GF-D8 (cell line): Measurements from ENCODE around the gene NBAS.

Experiments used
- DNase-seq: peaks from one replicate; lab custom pipeline; 2025; lab: John Stamatoyannopoulos, UW

Gene NBAS

DNA sequence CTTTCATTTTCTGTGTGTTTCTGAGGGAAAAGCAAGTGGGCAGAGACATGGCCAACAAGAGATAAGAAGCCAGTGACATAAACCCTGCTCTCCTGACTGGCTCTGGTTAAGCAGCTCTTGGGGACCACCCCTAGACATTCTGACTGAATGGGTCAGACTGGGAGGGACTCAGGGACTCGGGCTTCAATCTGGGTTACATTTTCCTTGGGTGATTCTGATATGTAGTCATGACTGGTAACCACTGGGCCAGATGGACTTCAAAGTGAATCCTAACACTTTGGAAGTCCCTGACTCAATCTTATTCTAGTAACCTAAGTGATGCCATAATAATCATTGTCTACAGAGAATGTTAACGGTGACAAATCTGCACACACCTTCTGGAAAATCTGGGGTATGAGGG lies 397.8 kb downstream of the NBAS start:
- no peak for DNase-seq

DNA sequence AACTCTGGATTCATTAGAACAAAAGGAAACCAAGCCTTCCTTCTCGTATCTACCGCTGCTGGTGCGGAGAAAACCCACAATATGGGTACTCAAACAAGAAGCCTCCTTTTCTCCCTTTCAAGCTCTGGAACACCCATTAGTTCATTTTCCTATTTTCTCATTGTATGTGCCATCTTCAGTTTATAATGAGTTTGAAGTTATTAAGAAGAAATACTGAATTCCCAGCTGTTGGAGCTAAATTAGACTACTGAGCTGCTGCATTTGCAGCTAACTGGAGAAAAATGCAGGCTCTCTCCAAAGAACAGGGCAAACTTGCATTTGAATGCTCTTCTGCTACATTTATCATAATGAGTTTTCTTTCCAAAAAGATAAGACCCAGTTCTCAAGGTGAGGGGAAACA lies 398.5 kb downstream of the NBAS start:
- DNase-seq = no peak

DNA sequence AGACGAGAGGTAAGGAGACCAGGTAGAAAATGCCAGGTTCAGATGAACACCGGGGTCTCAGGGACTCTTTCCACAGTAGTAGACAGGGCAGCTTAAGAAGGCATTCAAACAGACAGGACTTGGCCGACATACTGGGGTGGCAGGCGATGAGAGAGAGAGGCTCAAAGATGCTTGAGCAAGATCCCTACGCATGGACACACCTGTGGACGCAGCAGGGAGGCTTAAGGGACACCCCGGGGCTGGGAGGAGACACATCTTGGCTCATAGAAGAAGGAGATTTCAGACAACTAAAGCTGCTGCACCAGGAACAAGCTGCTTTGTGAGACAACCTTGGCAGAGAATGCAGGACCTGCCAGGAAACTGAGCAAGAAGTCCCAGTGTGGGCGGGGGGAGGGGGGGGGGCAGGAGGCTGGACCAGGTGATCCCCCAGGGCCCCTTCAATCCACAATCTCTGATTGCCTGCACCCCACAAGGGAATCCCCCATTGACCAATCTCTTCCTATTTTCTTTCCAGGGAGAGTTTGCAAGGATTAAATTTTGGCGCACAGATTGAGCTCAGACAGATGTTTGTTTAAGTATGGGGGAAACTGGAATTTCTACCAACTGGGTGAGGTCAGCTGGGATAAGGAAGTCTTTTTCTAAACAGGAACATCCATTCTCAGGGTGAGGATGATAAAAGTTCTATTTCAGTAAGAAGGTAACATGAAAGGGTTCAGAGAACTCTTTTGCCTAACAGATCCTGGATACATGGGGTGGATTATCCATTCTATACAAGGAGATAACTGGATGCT lies 400.7 kb downstream of the NBAS start:
- no peak for DNase-seq

DNA sequence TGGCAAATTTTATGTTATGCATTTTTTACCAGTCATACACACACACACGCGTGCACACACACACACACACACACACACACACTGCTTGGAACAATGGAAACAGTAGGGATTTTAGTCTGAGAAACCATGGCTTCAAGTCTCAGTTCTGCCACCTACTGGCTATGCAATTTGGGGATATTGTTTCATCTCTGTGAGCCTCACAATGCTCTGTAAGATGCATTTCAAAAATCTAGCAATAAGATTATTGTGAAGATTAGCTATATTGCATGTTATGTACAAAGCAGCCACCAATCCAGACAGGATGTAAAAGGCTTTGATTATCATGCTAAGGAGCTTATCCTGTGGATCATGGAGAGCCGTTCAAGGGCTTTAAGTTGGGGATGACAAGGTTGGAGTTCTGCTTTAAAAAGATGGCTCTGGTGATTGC lies 401.4 kb downstream of the NBAS start:
- peak; percentile 22 for DNase-seq

DNA sequence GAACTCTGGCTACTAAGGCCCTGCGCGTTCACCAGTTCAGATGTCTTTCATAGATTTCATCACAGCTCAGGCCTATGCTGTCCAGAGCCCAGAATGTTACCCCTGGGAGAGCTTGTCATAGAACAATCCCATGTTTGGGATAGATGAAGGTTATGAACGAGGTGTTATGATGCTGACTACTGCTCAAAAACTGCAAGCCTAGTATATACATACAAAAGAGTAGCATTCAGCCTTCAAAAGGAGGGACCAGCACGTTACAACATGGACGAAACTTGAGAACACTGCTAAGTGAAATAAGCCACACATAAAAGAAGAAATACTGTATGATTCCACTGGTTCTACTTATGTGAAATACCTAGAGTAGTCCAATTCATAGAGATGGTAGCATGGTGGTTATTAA lies 401.9 kb downstream of the NBAS start:
- no peak for DNase-seq

DNA sequence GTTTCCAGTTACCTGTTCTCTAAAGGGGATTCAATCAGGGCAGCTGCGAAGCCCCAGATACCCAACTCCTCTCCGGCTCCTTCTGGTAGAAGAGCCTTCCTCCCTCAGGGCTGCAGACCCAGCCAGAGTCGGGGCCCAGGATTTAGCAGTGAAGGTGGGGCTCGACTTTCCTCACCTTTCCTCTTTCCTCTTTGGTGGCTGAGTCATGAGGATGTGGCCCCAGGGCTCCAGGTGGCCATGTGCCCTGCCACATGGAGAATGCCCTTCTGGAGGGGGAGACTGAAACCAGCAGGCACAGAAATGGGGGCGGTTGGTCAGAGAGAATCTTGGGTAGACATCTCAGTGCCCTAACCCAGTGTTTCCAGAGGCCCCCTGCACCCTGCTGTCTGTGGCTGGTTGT lies 402.6 kb downstream of the NBAS start:
- DNase-seq = no peak

GRCh38 chr2:15158100-15158499 lies 403.0 kb downstream of the NBAS start:
- DNase-seq = no peak

- no peak for DNase-seq
Measured at GRCh38 chr2:15155959-15156574, 405.1 kb downstream of the NBAS start.

- no peak for DNase-seq
Measured at GRCh38 chr2:15154297-15154696, 406.8 kb downstream of the NBAS start.

DNA sequence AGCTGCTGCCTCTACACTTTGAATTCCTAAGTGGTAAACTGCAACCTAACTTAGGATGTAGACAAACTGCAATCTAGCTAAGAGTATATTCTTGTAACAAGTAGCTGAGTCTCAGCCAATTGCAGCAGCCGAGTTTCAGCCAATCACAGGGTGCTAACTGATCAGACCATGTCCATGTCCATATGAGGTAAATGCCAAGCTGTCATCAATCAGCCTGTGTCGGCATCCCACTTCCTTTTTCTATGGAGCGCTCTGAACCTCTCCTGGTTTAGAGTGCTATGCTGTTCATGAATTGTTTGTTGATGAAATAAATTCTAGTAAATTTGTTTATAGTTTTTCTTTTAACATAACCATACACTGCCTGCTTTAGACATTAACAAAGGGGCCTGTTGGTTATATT lies 408.8 kb downstream of the NBAS start:
- no peak for DNase-seq

GRCh38 chr2:15149063-15149462 lies 412.1 kb downstream of the NBAS start:
- DNase-seq = no peak

GRCh38 chr2:15147591-15147990 lies 413.5 kb downstream of the NBAS start:
- DNase-seq = no peak

DNA sequence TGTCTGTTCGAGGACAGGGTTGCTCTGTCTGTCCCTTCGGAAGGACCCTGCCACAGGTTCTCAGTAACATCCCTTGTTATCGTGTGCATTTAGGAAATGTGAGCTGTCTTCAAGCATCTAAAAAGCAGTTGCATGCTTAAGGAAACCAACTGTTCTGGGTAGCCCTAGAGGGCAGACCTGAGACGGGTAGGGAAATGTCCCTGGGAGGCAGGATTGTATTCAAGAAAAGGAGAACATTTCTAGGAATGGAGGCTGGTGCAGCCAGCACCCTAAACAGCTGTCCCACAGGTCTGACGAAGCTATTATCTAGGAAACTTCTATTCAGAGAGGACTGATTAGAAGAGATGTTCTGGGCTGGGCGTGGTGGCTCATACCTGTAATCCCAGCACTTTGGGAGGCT lies 414.2 kb downstream of the NBAS start:
- DNase-seq = no peak

DNA sequence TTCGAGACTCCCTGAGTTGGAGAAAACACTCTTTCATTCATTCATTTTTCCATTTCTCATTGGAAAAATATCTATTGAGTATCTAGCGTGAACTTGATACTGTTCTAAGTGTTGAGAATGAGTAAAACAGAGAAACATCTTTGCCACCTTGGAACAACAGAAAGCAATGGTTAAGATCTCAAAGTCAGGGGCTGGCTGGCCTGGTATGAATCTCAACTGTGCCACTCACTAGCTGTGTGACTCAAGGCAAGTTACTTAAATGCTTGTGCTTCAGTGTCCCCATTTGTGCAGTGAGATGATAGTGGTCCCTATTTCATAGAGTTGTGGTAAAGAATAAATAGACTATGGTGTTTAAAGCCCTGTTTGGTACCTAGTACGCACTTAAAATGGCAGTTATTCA lies 415.2 kb downstream of the NBAS start:
- no peak for DNase-seq

DNA sequence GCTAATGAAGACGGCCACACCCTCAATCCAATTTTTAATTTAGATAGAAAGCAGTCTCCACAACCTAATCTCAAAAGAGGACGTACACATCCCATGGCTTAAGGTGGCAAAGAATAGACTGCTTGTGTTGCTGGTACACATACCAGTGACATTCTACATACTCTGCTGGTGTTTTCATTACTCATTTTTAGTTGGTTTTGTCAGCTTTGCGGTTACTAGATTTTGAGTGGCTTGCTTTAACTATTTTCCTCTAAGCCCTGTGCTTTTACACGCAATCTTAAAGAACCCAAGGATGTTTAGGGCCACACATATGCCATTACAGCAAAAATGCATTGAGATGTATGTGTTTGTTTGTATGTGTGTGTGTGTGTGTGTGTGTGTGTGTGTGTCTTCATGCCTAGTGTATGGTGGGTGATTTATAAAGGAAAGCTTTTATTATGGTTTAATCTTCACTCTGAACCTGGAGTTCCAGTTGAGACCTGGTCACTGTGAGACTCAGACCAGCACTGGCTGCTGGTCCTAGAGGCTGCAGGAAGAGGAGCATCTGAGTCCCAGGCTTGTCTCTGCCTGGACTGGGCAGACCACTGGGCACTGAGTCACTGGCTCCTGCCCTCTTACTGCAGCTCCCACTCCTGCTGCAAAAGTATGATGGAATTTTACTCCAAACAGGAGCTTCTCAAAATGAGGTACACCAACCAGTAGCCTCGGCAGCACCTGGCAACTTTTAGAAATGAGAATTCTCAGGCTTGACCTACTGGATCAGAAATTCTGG lies 415.9 kb downstream of the NBAS start:
- no peak for DNase-seq

GRCh38 chr2:15142069-15142689 lies 419.0 kb downstream of the NBAS start:
- DNase-seq = peak; percentile 93

DNA sequence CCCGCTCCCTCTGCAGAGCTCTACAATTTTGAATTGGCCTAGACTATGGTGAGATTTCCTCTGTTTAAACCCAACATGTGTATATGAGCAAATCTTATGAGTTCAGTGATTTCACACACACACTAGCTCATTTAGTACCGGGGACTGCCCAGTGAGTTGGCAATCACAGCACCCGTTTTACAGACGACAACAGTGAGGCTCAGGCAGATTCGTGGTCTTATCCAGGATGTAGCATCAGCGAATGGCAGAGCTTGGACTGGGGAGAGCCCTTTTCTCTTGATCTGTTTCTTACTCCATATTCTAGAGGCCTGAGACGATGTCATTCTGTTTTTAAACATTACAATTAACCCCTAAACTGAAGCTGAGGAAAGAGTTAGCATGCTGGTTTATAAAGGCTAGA lies 419.9 kb downstream of the NBAS start:
- DNase-seq = no peak

GRCh38 chr2:15136639-15137038 lies 424.5 kb downstream of the NBAS start:
- DNase-seq = no peak

DNA sequence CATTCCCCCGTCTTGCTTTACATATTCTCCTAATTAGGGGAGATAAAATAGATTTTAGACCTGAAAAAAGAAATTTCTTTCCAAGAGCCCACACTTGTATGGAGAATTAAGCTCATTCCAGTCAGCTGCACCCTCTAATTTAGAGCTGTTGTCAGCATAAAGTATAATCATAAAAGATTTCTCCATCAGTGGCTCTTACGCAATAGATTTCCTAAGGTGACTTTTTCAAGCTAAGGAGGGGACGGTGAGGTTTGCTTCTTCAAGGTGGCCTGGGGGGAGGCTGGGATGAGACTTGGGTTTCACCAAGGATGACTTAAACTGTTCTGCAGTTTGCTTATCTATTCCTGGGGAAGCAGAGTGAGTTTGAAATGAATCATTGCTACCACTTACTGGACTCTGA lies 426.2 kb downstream of the NBAS start:
- no peak for DNase-seq

- DNase-seq = peak; percentile 37
Measured at GRCh38 chr2:15133461-15133860, 427.7 kb downstream of the NBAS start.

DNA sequence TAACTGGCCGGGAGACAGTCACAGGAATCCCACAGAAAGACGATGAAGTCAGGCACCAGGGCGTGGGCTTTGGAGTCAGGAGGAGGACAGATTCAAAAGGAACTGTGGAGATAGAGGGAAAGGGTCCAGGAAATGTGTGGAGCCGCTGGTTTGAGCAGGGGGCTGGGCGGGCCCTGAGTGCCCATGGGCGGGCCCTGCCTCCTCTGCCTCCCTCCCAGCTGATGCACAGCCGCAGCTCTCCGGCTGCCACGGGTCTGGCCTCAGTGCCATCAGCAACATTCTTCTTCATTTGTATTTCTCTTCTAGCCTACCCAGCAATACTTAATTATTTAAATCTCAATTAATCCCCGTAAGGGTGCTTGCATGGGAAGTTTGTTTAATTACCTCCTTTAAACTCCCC lies 432.3 kb downstream of the NBAS start:
- DNase-seq = no peak

DNA sequence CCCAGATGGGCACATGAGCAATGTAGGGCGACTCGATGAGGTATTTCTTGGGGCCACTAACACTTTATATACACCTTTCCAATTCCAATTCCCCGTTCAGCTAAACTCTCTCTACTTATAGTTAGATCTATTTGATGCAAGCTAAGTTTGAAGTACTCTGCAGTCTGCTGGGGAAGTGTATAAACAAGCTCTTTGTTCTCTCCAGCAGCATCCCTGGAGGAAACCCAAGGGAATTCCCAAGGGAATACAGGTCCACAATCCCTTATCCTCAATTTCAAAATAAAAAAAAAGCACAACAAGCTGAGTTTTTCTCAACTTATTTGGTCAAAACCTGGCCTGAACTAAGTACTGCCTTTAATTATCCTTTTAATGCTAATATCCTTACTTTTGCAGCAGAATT lies 433.3 kb downstream of the NBAS start:
- DNase-seq = no peak

- DNase-seq = no peak
Measured at GRCh38 chr2:15127301-15127700, 433.8 kb downstream of the NBAS start.
